Breast epithelium (tissue), 3 donors: Measurements from ENCODE around the gene BEST4.

Experiments used
- POLR2A ChIP-seq: fragments of 450-650 bp; IDR thresholded peaks from one replicate; pipeline ENCODE4 v1.6.1; 2016; ENCODE audit warnings: antibody characterized with exemption, mild to moderate bottlenecking, moderate library complexity
- POLR2AphosphoS5 ChIP-seq, 3 donors: sonication (generic); formaldehyde crosslinking; IDR thresholded peaks; one replicate each; pipeline ENCODE4 v1.6.1; 2017; ENCODE audit warnings: antibody characterized with exemption in 3 of 3
- TF ChIP-seq, protein P1 (sequence below), 3 donors: fragments of 450-650 bp; IDR thresholded peaks; one replicate each; pipeline ENCODE4 v1.5.1; 2016 to 2017; ENCODE audit warnings: antibody characterized with exemption in 3 of 3, mild to moderate bottlenecking in 3 of 3, moderate library complexity in 3 of 3

DNA sequence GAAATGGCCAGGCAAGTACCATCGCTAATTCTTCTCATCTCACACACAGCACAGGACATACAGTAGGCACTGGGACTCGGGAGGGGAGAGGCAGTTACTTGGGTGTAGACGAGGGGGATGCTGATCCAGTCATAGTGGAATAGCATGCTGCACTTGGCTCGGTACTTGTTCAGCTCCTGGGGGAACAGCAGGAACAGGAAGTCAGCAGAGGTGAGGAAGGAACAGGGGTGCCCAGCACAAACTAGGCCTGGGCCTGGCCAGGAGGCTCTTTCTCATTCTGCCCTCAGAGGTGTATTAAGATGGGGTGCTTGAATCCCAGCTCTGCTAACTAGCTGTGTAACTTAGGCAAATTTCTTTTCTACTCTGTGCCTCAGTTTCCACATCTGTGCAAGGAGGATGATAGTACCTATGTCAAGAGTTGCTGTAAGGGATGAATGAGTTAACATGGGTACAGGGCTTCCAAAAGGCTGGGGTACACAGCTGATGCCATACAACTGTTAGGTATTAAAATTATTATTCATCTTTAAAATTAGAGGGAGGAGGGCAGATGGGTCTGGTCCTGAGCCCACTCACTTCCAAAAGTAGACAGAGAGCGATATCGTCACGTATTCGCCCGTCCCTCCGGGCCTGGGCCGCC, 2.4 kb downstream of the BEST4 start:
- TF ChIP-seq, protein P1, sequence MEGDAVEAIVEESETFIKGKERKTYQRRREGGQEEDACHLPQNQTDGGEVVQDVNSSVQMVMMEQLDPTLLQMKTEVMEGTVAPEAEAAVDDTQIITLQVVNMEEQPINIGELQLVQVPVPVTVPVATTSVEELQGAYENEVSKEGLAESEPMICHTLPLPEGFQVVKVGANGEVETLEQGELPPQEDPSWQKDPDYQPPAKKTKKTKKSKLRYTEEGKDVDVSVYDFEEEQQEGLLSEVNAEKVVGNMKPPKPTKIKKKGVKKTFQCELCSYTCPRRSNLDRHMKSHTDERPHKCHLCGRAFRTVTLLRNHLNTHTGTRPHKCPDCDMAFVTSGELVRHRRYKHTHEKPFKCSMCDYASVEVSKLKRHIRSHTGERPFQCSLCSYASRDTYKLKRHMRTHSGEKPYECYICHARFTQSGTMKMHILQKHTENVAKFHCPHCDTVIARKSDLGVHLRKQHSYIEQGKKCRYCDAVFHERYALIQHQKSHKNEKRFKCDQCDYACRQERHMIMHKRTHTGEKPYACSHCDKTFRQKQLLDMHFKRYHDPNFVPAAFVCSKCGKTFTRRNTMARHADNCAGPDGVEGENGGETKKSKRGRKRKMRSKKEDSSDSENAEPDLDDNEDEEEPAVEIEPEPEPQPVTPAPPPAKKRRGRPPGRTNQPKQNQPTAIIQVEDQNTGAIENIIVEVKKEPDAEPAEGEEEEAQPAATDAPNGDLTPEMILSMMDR (IDR thresholded peaks at IDR 0.05): no peak
- TF ChIP-seq POLR2AphosphoS5 (IDR thresholded peaks at IDR 0.05) (no peak), POLR2A (no peak)
